ENCODE measurements around the gene DNASE2B.

Gene DNASE2B

GRCh38 chr1:84452436-84452835, 54.2 kb downstream of the DNASE2B start:
- DNase-seq (ENCODE audit: low spot score), result no peak

GRCh38 chr1:84462118-84462517, 63.8 kb downstream of the DNASE2B start:
- DNase-seq (ENCODE audit: low spot score), result no peak
